HEK293 (cell line): ENCODE results near the gene SIRPA.

Experiments used
- CTCF ChIA-PET: fragments of 350-600 bp; formaldehyde crosslinking; extraction: SDS; loops from one replicate; lab custom pipeline; 2021; ENCODE audit warnings: antibody characterized with exemption; lab: Yijun Ruan, JAX
- POLR2A ChIA-PET: fragments of 300-600 bp; formaldehyde crosslinking; extraction: SDS; loops from one replicate; lab custom pipeline; 2020; ENCODE audit warnings: antibody characterized with exemption, inconsistent platforms; lab: Yijun Ruan, JAX
- H3K27ac ChIP-seq: fragments of 200-500 bp; sonication (Bioruptor generic); 2 replicates; pipeline ENCODE4 v1.5.1; 2014; ENCODE audit warnings: low read depth, low read length, control low read depth, inconsistent platforms; ENCODE audit errors: extremely low read depth
- H3K36me3 ChIP-seq, 2 experiments: fragments of 200-500 bp in 1 of 2; sonication (Bioruptor generic) in 1 of 2; 1 replicate in 1 of 2; 2 replicates in 1 of 2; pipeline ENCODE4 v1.5.1; 2014 to 2017; ENCODE audit warnings: inconsistent platforms in 2 of 2, low read length in 2 of 2; ENCODE audit not compliant: control insufficient read depth in 2 of 2, insufficient read depth in 1 of 2
- H3K4me1 ChIP-seq: fragments of 200-500 bp; sonication (Bioruptor generic); 2 replicates; pipeline ENCODE4 v1.5.1; 2014; ENCODE audit warnings: mild to moderate bottlenecking, low read length, inconsistent platforms; ENCODE audit not compliant: control insufficient read depth, insufficient read depth
- H3K4me3 ChIP-seq: 2 replicates; pipeline ENCODE4 v1.5.1; 2011; ENCODE audit warnings: low read depth, mild to moderate bottlenecking, control low read depth, low read length, moderate library complexity
- H3K9me3 ChIP-seq: fragments of 200-500 bp; sonication (Bioruptor generic); 2 replicates; pipeline ENCODE4 v1.5.1; 2014; ENCODE audit warnings: low read depth, low read length, inconsistent platforms; ENCODE audit not compliant: control insufficient read depth, insufficient read depth
- BCL11A ChIP-seq: fragments of 450-650 bp; formaldehyde crosslinking; IDR thresholded peaks from 2 replicates; pipeline ENCODE4 v1.5.1; 2016; ENCODE audit warnings: low read depth, missing biosample characterization, missing genetic modification characterization
- GFI1B ChIP-seq: fragments of 450-650 bp; formaldehyde crosslinking; IDR thresholded peaks from 2 replicates; pipeline ENCODE4 v1.5.1; 2016; ENCODE audit warnings: missing biosample characterization, missing genetic modification characterization
- GLIS1 ChIP-seq: fragments of 450-650 bp; formaldehyde crosslinking; IDR thresholded peaks from 2 replicates; pipeline ENCODE4 v1.5.1; 2016; ENCODE audit warnings: missing biosample characterization, missing genetic modification characterization
- KLF17 ChIP-seq: fragments of 450-650 bp; formaldehyde crosslinking; IDR thresholded peaks from 2 replicates; pipeline ENCODE4 v1.5.1; 2016; ENCODE audit warnings: missing biosample characterization, missing genetic modification characterization
- SALL2 ChIP-seq: fragments of 450-650 bp; formaldehyde crosslinking; IDR thresholded peaks from 2 replicates; pipeline ENCODE4 v1.5.0; 2017; ENCODE audit warnings: missing biosample characterization, mild to moderate bottlenecking, missing genetic modification characterization, borderline replicate concordance
- SP3 ChIP-seq: fragments of 450-650 bp; formaldehyde crosslinking; IDR thresholded peaks from 2 replicates; pipeline ENCODE4 v1.5.1; 2016; ENCODE audit warnings: missing biosample characterization, missing genetic modification characterization
- YY2 ChIP-seq: fragments of 450-650 bp; formaldehyde crosslinking; IDR thresholded peaks from 2 replicates; pipeline ENCODE4 v1.5.1; 2016; ENCODE audit warnings: missing biosample characterization, missing genetic modification characterization
- ZBTB49 ChIP-seq: fragments of 450-650 bp; formaldehyde crosslinking; IDR thresholded peaks from 2 replicates; pipeline ENCODE4 v1.5.1; 2016; ENCODE audit warnings: missing biosample characterization, missing genetic modification characterization, low read depth
- ZBTB6 ChIP-seq: fragments of 450-650 bp; formaldehyde crosslinking; IDR thresholded peaks from 2 replicates; pipeline ENCODE4 v1.5.1; 2017; ENCODE audit warnings: missing biosample characterization, missing genetic modification characterization
- ZNF112 ChIP-seq: fragments of 450-650 bp; formaldehyde crosslinking; IDR thresholded peaks from 2 replicates; pipeline ENCODE4 v1.5.0; 2017; ENCODE audit warnings: missing biosample characterization, missing genetic modification characterization
- ZNF174 ChIP-seq: fragments of 450-650 bp; formaldehyde crosslinking; IDR thresholded peaks from 2 replicates; pipeline ENCODE4 v1.5.0; 2017; ENCODE audit warnings: missing biosample characterization, mild to moderate bottlenecking, missing genetic modification characterization
- ZNF18 ChIP-seq: fragments of 450-650 bp; formaldehyde crosslinking; IDR thresholded peaks from 2 replicates; pipeline ENCODE4 v1.5.1; 2016; ENCODE audit warnings: missing biosample characterization, missing genetic modification characterization
- ZNF223 ChIP-seq: fragments of 450-650 bp; formaldehyde crosslinking; IDR thresholded peaks from 2 replicates; pipeline ENCODE4 v1.5.1; 2016; ENCODE audit warnings: missing biosample characterization, missing genetic modification characterization
- ZNF366 ChIP-seq: fragments of 450-650 bp; formaldehyde crosslinking; conservative IDR thresholded peaks from 2 replicates; pipeline ENCODE4 v1.5.1; 2016; ENCODE audit warnings: missing biosample characterization, missing genetic modification characterization
- ZNF37A ChIP-seq: fragments of 450-650 bp; IDR thresholded peaks from 2 replicates; pipeline ENCODE4 v1.5.1; 2018; ENCODE audit warnings: missing biosample characterization, missing genetic modification characterization
- ZNF423 ChIP-seq: fragments of 450-650 bp; formaldehyde crosslinking; IDR thresholded peaks from 2 replicates; pipeline ENCODE4 v1.5.1; 2016; ENCODE audit warnings: missing biosample characterization, missing genetic modification characterization
- ZNF549 ChIP-seq: fragments of 450-650 bp; IDR thresholded peaks from 2 replicates; pipeline ENCODE4 v1.5.1; 2018; ENCODE audit warnings: missing biosample characterization, missing genetic modification characterization, mild to moderate bottlenecking, inconsistent platforms, moderate library complexity
- ZNF555 ChIP-seq: fragments of 450-650 bp; formaldehyde crosslinking; conservative IDR thresholded peaks from 2 replicates; pipeline ENCODE4 v1.5.1; 2017; ENCODE audit warnings: missing biosample characterization, mild to moderate bottlenecking, missing genetic modification characterization, inconsistent platforms
- ZNF558 ChIP-seq: fragments of 450-650 bp; formaldehyde crosslinking; IDR thresholded peaks from 2 replicates; pipeline ENCODE4 v1.5.1; 2016; ENCODE audit warnings: missing biosample characterization, missing genetic modification characterization
- ZNF623 ChIP-seq: fragments of 450-650 bp; formaldehyde crosslinking; IDR thresholded peaks from 2 replicates; pipeline ENCODE4 v1.5.1; 2016; ENCODE audit warnings: missing biosample characterization, missing genetic modification characterization
- ZNF626 ChIP-seq: fragments of 450-650 bp; sonication (Bioruptor Pico); formaldehyde crosslinking; IDR thresholded peaks from 2 replicates; pipeline ENCODE4 v1.5.1; 2018; ENCODE audit warnings: missing biosample characterization, missing genetic modification characterization, inconsistent platforms
- ZNF645 ChIP-seq: fragments of 450-650 bp; formaldehyde crosslinking; IDR thresholded peaks from 2 replicates; pipeline ENCODE4; 2016; ENCODE audit warnings: missing biosample characterization, missing genetic modification characterization
- ZNF664 ChIP-seq: fragments of 450-650 bp; formaldehyde crosslinking; IDR thresholded peaks from 2 replicates; pipeline ENCODE4 v1.5.1; 2016; ENCODE audit warnings: missing biosample characterization, missing genetic modification characterization

SIRPA gene

GRCh38 chr20:1902188-1902587, 7.0 kb downstream of the SIRPA start (continued):
- TF ChIP-seq ZNF626 (tag by site-specific recombination) (no peak), YY2 (no peak), ZNF18 (no peak), ZNF623 (tag by site-specific recombination) (no peak), KLF17 (tag by site-specific recombination) (no peak), ZNF174 (tag by site-specific recombination) (no peak)

GRCh38 chr20:1904135-1904534, 8.9 kb downstream of the SIRPA start:
- Histone ChIP-seq H3K27ac (no peak overlapping the region), H3K36me3 (no peaks in the 10 kb centered on the region)
- TF ChIP-seq ZNF645 (tag by site-specific recombination) (no peak), GLIS1 (tag by site-specific recombination) (peak; percentile 83)
- TF ChIP-seq, all 188 proteins: peak for 1
- Histone ChIP-seq H3K4me3 (no peak overlapping the region), H3K9me3 (no peaks in the 10 kb centered on the region), H3K4me1 (no peaks in the 10 kb centered on the region)
- ChIA-PET CTCF (interaction anchor here (0.6 to 2.1 kb wide), 3 partner anchors 102 to 489 kb away, joined by 3 to 10 read pairs (median 3); no protein-coding TSS in a partner anchor), POLR2A (no interaction called here)

- H3K4me1 ChIP-seq, result no peaks in the 10 kb centered on the region
- H3K27ac ChIP-seq, result no peak overlapping the region
- no peaks in the 10 kb centered on the region for H3K36me3 ChIP-seq
- no peaks in the 10 kb centered on the region for H3K9me3 ChIP-seq
- no peak overlapping the region for H3K4me3 ChIP-seq
- TF ChIP-seq ZNF555 (tag by site-specific recombination), result no peak
- no peak for TF ChIP-seq SP3 (tag by site-specific recombination)
- no peak for TF ChIP-seq ZNF37A (tag by site-specific recombination)
- TF ChIP-seq ZBTB6 (tag by site-specific recombination), result no peak
- TF ChIP-seq ZNF366 (tag by site-specific recombination), result no peak
- no peak for TF ChIP-seq SALL2 (tag by site-specific recombination)
- POLR2A ChIA-PET, result no interaction called here
- CTCF ChIA-PET, result interaction anchor here (2.1 kb wide), 1 partner anchor 128 kb away, joined by 10 read pairs; no protein-coding TSS in a partner anchor
These were observed 9.8 kb downstream of the SIRPA start for GRCh38 chr20:1905009-1905408.

- H3K9me3 ChIP-seq, result no peaks in the 10 kb centered on the region
- no peaks in the 10 kb centered on the region for H3K36me3 ChIP-seq
- no peak overlapping the region for H3K27ac ChIP-seq
- H3K4me3 ChIP-seq, result no peak overlapping the region
- POLR2A ChIA-PET, result no interaction called here
- H3K4me1 ChIP-seq, result no peaks in the 10 kb centered on the region
- CTCF ChIA-PET, result interaction anchor here (2.1 kb wide), 1 partner anchor 129 kb away, joined by 10 read pairs; no protein-coding TSS in a partner anchor
- TF ChIP-seq ZNF112 (tag by site-specific recombination) (no peak), ZNF174 (tag by site-specific recombination) (no peak), ZNF223 (tag by site-specific recombination) (no peak), BCL11A (tag by site-specific recombination) (no peak), ZNF423 (no peak), ZNF664 (tag by site-specific recombination) (no peak), ZNF549 (tag by site-specific recombination) (no peak), ZBTB49 (no peak), GFI1B (no peak), ZNF558 (no peak)
These were observed 10.5 kb downstream of the SIRPA start for GRCh38 chr20:1905693-1906092.
